NCI-H2196 (cell line): ENCODE data around the gene ABHD4.
A peak's percentile ranks its signal among the peaks of the same experiment; 100 is the strongest.
"Not testable (repeated sequence)": the region's sequence is repeated elsewhere in the genome, so short reads cannot be mapped to it uniquely, and the experiment has no call there.

Experiments
- DNase-seq: peaks from one replicate; lab custom pipeline; 2025; ENCODE audit not compliant: unreplicated experiment; lab: John Stamatoyannopoulos, UW

The ABHD4 gene

DNA sequence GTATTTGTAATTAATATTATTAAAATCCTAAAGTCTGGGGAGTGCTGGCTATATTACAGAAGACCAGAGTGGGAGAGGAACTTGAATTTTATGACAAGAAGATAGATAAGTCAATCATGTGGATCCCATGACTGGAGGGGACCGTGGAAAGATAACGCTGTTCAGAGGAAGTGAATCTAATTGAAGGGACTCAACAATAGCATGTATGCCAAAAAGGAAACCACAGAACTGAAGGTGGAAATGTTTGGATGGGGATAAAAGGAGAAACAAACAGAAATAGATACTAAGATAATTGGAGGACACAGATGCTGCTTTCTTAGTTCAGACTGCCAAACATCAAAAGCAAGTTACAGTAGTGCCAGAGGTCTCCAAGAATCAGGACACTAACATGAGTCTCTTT, 24.9 kb downstream of the ABHD4 start:
- no peak for DNase-seq

DNA sequence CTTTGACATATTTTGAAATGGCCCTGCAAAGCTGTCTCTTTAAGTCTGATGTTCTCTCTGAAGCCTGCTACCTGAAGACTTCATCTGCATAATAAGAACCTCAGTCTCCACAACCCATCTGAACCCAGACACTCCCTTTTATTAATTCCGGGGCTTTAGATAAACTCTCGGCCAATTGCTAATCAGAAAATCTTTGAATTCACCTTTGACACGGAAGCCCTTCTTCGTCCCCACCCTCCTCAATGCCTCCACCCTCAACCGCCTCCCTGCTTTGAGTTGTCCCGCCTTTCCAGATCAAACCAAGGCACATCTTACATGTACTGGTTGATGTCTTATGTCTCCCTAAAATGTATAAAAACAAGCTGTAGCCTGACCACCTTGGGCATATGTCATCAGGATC, 28.5 kb downstream of the ABHD4 start:
- DNase-seq, result no peak

GRCh38 chr14:22627506-22628263, 29.6 kb downstream of the ABHD4 start:
- DNase-seq, result no peak

- DNase-seq, result no peak
Measured at GRCh38 chr14:22629361-22629760, 31.3 kb downstream of the ABHD4 start.

- no peak for DNase-seq
Measured at GRCh38 chr14:22630066-22630465, 32.0 kb downstream of the ABHD4 start.

DNA sequence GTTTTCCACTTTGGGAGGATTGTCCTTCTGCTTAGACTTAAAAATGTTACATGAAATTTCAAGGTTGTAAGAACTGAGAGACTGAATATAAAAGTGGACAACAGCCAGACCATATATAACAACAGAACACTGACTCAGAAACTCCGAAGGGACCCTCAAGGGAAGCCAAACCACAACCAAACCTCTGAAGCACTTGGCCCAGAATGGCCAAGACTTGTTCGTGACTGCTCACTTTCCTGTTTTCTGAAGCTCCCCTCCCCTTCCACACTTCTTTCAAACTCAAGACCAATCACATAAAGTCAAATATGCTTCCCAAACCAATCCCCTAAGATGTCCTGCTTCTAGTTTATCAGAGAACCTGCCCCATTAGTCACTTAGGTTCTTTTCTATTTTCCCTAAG, 32.4 kb downstream of the ABHD4 start:
- DNase-seq, result no peak

DNA sequence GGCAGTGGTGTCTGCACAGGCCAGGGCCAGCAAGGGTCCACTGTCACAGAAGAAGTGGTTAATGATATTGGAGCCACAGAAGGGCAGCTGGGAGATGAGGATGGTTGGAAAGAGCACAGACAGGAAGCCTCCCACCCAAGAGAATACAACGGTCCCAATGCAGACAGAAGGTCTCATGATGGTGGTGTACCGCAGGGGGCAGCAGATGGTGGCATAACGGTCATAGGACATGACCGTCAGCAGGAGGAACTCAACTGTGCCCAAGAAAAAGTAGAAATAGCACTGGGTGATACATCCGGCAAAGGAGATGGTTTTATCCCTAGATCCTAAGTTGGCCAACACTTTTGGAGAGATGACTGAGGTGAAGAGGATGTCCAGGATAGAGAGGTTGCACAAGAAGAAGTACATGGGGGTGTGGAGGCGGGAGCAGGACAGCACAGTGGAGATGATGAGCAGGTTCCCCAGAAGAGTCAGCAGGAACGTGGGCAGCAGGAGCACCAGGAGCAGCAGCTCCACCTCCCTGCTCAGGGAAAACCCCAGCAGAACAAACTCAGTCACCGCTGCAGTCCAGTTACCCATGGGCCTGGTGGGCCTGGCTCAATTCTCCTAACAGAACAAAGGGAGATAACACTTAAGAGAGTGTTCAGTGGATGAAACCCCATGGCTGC, 36.3 kb downstream of the ABHD4 start:
- DNase-seq, result no peak

DNA sequence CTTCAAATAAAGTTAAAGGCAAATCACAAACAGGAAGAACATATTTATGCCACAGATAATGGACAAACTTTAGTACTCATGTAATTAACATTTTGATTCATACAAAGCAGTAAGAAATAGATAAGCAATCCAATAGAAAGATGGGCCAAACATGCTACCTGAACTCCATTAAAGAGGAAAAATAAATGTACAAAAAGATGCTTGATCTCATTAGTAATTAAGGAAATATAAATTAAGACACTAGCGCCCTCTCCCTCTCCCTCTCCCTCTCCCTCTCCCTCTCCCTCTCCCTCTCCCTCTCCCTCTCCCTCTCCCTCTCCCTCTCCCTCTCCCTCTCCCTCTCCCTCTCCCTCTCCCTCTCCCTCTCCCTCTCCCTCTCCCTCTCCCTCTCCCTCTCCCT, 37.9 kb downstream of the ABHD4 start:
- not testable (repeated sequence) for DNase-seq

GRCh38 chr14:22640192-22640591, 42.1 kb downstream of the ABHD4 start:
- DNase-seq, result no peak

DNA sequence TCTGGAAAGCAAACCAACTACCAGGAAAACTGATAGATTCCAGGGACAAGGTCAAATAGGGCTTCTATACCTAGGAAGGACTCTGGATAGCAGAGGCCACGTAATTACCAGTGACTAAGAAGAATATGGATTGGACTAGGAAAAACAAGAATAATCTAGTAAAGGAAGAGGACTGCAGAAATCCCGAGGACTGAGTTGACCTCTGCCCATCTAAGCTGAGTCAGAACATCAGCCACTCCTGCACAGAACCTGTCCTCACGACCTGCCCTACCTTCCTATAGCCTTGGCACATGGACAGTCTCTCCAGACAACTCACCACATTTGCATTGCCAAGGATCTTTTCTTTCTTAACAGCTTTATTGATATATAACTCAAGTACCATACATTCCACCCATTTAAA, 43.7 kb downstream of the ABHD4 start:
- DNase-seq, result no peak

DNA sequence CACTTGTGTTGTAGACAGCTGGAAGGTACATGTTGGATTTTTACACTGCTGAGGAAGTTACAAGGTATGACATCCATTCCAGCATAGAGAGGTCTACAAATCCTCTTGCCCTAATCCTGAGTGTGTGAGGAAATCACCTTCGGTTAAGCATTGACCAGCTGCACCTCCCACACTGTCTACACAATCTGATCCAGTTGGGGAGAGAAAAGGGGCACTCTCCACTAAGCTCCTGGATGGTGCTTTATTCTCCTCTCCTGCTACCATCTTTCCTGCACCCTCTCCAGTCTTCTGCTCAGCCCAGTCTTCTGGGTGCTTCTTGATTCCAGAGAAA, 46.2 kb downstream of the ABHD4 start, which contains the start of gene OR6J1:
Gene OR6J1, minus strand, starts transcription at position 48 of the 331 bp plus-strand sequence. CDS start 9,541 bp downstream, outside the sequence.
- no peak for DNase-seq

GRCh38 chr14:22646570-22647254, 48.6 kb downstream of the ABHD4 start:
- DNase-seq, result no peak

- DNase-seq, result no peak
Measured at GRCh38 chr14:22648506-22648905, 50.4 kb downstream of the ABHD4 start.

DNA sequence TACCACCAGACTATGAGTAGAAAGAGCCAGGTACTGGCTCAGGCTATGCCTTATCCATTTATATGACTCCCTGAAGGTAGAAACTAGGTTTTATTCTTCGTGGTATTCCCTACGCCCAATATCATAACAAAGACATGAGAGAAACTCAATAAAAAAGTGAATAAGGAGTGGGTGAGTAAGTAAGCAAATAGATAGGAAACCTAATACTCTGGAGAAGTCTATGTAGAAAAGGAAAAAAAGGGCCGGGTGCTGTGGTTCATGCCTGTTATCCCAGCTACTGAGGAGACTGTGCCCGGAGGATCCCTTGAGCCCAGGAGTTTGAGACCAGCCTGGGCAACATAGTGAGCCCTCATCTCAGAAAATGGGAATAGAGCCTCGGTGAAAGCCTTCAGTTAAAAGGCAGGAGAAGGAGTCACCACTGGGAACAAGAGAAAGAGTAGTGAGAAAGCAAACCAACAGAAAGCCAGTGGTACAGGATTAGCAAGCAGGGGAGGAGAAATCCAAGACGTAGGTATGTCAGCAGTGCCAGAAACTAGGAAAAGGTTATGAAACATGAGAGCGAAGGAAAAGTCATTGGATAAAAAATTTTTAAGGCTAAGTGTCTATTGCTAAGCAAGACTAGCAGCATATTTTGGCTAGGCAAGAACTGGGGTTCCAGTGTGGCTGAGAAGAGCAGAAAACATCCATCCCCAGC, 52.1 kb downstream of the ABHD4 start:
- DNase-seq, result no peak

- no peak for DNase-seq
Measured at GRCh38 chr14:22650960-22651521, 52.9 kb downstream of the ABHD4 start.

- DNase-seq, result no peak
Measured at GRCh38 chr14:22651586-22651985, 53.5 kb downstream of the ABHD4 start.

DNA sequence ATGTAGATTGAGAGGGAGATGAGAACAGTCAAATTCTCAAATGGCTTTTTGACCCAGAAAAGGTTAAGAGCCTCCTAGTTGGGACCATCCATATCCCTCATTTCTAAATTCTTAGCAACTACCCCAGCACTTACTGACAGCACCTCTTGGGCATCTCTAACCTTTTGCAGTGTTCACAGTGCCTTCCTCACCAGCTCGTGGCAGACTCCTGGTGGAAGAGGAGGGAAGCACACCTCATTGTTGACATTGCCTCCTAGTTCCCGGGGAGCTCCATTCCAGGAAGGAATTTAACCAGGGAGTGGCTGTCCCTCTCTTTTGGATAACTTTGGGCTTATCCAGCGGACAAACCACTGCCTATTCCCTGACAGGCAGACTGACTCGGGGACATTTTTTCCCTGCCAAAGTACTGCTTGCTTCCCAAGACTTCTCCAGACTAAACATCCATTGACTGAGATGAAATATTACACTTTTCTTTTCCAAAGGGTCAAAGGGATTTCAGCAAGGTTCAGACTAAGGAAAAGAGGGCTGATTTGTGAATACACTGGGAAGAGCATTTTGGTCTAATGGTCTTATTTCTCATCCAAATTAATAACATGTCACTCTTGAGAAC, 55.0 kb downstream of the ABHD4 start:
- DNase-seq, result peak; percentile 41

- DNase-seq, result no peak
Measured at GRCh38 chr14:22656226-22656625, 58.1 kb downstream of the ABHD4 start.

DNA sequence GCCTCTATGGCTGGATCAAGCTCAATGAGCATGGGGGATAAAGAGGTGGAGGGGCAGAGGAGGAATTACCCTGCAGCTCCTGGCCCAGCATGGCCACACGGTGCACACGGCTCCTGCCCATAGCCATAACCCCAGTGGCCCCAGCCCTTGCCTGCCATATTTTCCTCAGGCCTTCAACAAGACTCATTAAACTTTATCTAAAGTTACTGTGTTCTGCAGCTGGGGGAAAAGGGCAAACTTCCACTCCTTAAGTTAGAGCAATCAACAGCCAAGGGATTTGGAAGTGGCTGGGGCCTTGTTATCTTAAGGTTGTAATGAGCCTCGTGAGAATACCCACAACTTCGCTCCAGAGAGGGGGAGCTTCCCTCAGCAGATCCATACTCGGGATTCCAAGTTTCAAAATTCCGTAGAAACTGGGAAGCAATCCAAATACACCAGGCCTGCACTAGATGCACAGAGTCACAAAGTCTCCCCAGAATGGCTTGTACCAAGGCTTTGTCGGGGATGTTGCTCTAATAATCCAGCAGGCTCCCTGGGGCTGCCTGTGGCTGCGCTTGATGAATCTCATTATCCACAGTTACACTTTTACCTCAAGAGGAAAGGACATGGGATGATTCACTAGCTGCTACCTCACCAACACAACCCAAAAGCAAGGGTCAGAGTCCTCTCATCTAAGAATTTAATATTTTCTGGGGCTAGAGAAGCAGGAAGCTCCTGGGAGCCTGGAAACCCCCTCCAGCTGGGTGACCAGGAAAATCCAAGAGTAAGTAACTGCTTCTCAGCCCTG, 59.0 kb downstream of the ABHD4 start:
- no peak for DNase-seq

GRCh38 chr14:22657861-22658260, 59.8 kb downstream of the ABHD4 start:
- no peak for DNase-seq
